T-helper 2 cell treated with Interferon-gamma antibody and Interleukin-4, amounts not matched to agents 5 μg/mL and 100 μg/mL, for 36 hours (primary cell): Measurements from ENCODE around the gene ADAMTS10.

ENCODE experiments used
- DNase-seq: peaks from one replicate; pipeline ENCODE4 v3.0.0; 2021; ENCODE audit warnings: low spot score
- H3K27ac Mint-ChIP-seq: one replicate; pipeline ENCODE4 v1.8.0; 2021; ENCODE audit warnings: mild to moderate bottlenecking, mixed read lengths
- H3K27me3 Mint-ChIP-seq: one replicate; pipeline ENCODE4 v1.8.0; 2021; ENCODE audit warnings: low read depth, mixed read lengths
- H3K36me3 Mint-ChIP-seq: one replicate; pipeline ENCODE4 v1.8.0; 2021; ENCODE audit warnings: low read depth, mixed read lengths
- H3K4me1 Mint-ChIP-seq: one replicate; pipeline ENCODE4 v1.8.0; 2021; ENCODE audit warnings: low read depth, mixed read lengths
- H3K4me3 Mint-ChIP-seq: one replicate; pipeline ENCODE4 v1.8.0; 2022; ENCODE audit warnings: mild to moderate bottlenecking, moderate library complexity, mixed read lengths
- H3K9me3 Mint-ChIP-seq: one replicate; pipeline ENCODE4 v1.8.0; 2021; ENCODE audit warnings: mixed read lengths

ADAMTS10 gene

GRCh38 chr19:8615024-8615423 lies 4.5 kb upstream of the ADAMTS10 start:
- Mint-ChIP-seq H3K4me3 (no peak overlapping the region), H3K36me3 (peaks cover under 1% of the 10 kb centered on the region), H3K27me3 (peaks cover 8% of the 10 kb centered on the region), H3K4me1 (peaks cover 5% of the 10 kb centered on the region), H3K27ac (no peak overlapping the region), H3K9me3 (no peaks in the 10 kb centered on the region)
- DNase-seq, result no peak

GRCh38 chr19:8614455-8614854 lies 3.9 kb upstream of the ADAMTS10 start:
- H3K27me3 Mint-ChIP-seq, result peaks cover 12% of the 10 kb centered on the region
- H3K27ac Mint-ChIP-seq, result no peak overlapping the region
- H3K9me3 Mint-ChIP-seq, result no peaks in the 10 kb centered on the region
- H3K36me3 Mint-ChIP-seq, result peaks cover 1% of the 10 kb centered on the region
- H3K4me3 Mint-ChIP-seq, result no peak overlapping the region
- H3K4me1 Mint-ChIP-seq, result peaks cover 9% of the 10 kb centered on the region
- DNase-seq, result no peak

- DNase-seq, result no peak
- Mint-ChIP-seq H3K9me3 (no peaks in the 10 kb centered on the region), H3K27me3 (peaks cover 20% of the 10 kb centered on the region), H3K4me3 (no peak overlapping the region), H3K4me1 (peaks cover 11% of the 10 kb centered on the region), H3K36me3 (peaks cover 1% of the 10 kb centered on the region), H3K27ac (no peak overlapping the region)
Observed at GRCh38 chr19:8612807-8613171, 2.3 kb upstream of the ADAMTS10 start.

- DNase-seq, result no peak
- H3K4me3 Mint-ChIP-seq, result peak overlapping the region; percentile 7
- peaks cover 11% of the 10 kb centered on the region for H3K4me1 Mint-ChIP-seq
- no peaks in the 10 kb centered on the region for H3K9me3 Mint-ChIP-seq
- H3K27ac Mint-ChIP-seq, result no peak overlapping the region
- peaks cover 1% of the 10 kb centered on the region for H3K36me3 Mint-ChIP-seq
- peaks cover 20% of the 10 kb centered on the region for H3K27me3 Mint-ChIP-seq
Observed at GRCh38 chr19:8611877-8612806, 1.6 kb upstream of the ADAMTS10 start.

- Mint-ChIP-seq H3K27ac (no peak overlapping the region), H3K36me3 (peaks cover 1% of the 10 kb centered on the region), H3K27me3 (peaks cover 20% of the 10 kb centered on the region), H3K4me1 (peaks cover 11% of the 10 kb centered on the region), H3K4me3 (peak overlapping the region; percentile 45), H3K9me3 (no peaks in the 10 kb centered on the region)
- no peak for DNase-seq
Observed at GRCh38 chr19:8611391-8611876, 919 bp upstream of the ADAMTS10 start.

- no peaks in the 10 kb centered on the region for H3K9me3 Mint-ChIP-seq
- peaks cover 20% of the 10 kb centered on the region for H3K27me3 Mint-ChIP-seq
- H3K4me1 Mint-ChIP-seq, result peaks cover 11% of the 10 kb centered on the region
- no peak overlapping the region for H3K27ac Mint-ChIP-seq
- H3K4me3 Mint-ChIP-seq, result no peak overlapping the region
- no peak for DNase-seq
- peaks cover 1% of the 10 kb centered on the region for H3K36me3 Mint-ChIP-seq
Observed at GRCh38 chr19:8610936-8611300, 403 bp upstream of the ADAMTS10 start.

- H3K4me1 Mint-ChIP-seq, result peaks cover 9% of the 10 kb centered on the region
- H3K9me3 Mint-ChIP-seq, result peaks cover 3% of the 10 kb centered on the region
- peaks cover 1% of the 10 kb centered on the region for H3K36me3 Mint-ChIP-seq
- H3K4me3 Mint-ChIP-seq, result peak overlapping the region; percentile 83
- no peak for DNase-seq
- H3K27me3 Mint-ChIP-seq, result peaks cover 20% of the 10 kb centered on the region
- H3K27ac Mint-ChIP-seq, result no peak overlapping the region
Observed at GRCh38 chr19:8609279-8610040, 1.1 kb downstream of the ADAMTS10 start.

- Mint-ChIP-seq H3K27me3 (peaks cover 20% of the 10 kb centered on the region), H3K4me1 (peaks cover 9% of the 10 kb centered on the region), H3K9me3 (peaks cover 3% of the 10 kb centered on the region), H3K4me3 (peak overlapping the region; percentile 28), H3K27ac (no peak overlapping the region), H3K36me3 (peaks cover 1% of the 10 kb centered on the region)
- DNase-seq, result no peak
Observed at GRCh38 chr19:8608941-8609278, 1.6 kb downstream of the ADAMTS10 start.

GRCh38 chr19:8607386-8607785 lies 3.1 kb downstream of the ADAMTS10 start:
- peaks cover 1% of the 10 kb centered on the region for H3K36me3 Mint-ChIP-seq
- H3K9me3 Mint-ChIP-seq, result peaks cover 3% of the 10 kb centered on the region
- no peak overlapping the region for H3K4me3 Mint-ChIP-seq
- H3K27ac Mint-ChIP-seq, result no peak overlapping the region
- H3K27me3 Mint-ChIP-seq, result peaks cover 20% of the 10 kb centered on the region
- H3K4me1 Mint-ChIP-seq, result peaks cover 9% of the 10 kb centered on the region
- DNase-seq, result no peak

GRCh38 chr19:8605514-8605913 lies 5.0 kb downstream of the ADAMTS10 start:
- peaks cover 9% of the 10 kb centered on the region for H3K4me1 Mint-ChIP-seq
- H3K27ac Mint-ChIP-seq, result no peak overlapping the region
- H3K4me3 Mint-ChIP-seq, result no peak overlapping the region
- peaks cover 1% of the 10 kb centered on the region for H3K36me3 Mint-ChIP-seq
- peaks cover 3% of the 10 kb centered on the region for H3K9me3 Mint-ChIP-seq
- H3K27me3 Mint-ChIP-seq, result peaks cover 16% of the 10 kb centered on the region
- DNase-seq, result no peak

- Mint-ChIP-seq H3K36me3 (no peaks in the 10 kb centered on the region), H3K27ac (no peak overlapping the region), H3K9me3 (peaks cover 3% of the 10 kb centered on the region), H3K4me1 (no peaks in the 10 kb centered on the region), H3K4me3 (no peak overlapping the region), H3K27me3 (no peaks in the 10 kb centered on the region)
- DNase-seq, result no peak
Observed at GRCh38 chr19:8601796-8602195, 8.7 kb downstream of the ADAMTS10 start.

- Mint-ChIP-seq H3K9me3 (peaks cover 3% of the 10 kb centered on the region), H3K4me1 (no peaks in the 10 kb centered on the region), H3K27me3 (no peaks in the 10 kb centered on the region), H3K36me3 (no peaks in the 10 kb centered on the region), H3K4me3 (no peak overlapping the region), H3K27ac (no peak overlapping the region)
- DNase-seq, result no peak
Observed at GRCh38 chr19:8600816-8601215, 9.7 kb downstream of the ADAMTS10 start.

GRCh38 chr19:8600064-8600463 lies 10.5 kb downstream of the ADAMTS10 start:
- DNase-seq, result no peak
- Mint-ChIP-seq H3K27me3 (no peaks in the 10 kb centered on the region), H3K27ac (no peak overlapping the region), H3K4me1 (no peaks in the 10 kb centered on the region), H3K9me3 (peaks cover 3% of the 10 kb centered on the region), H3K36me3 (no peaks in the 10 kb centered on the region), H3K4me3 (no peak overlapping the region)

- Mint-ChIP-seq H3K27ac (no peak overlapping the region), H3K4me1 (peaks cover 9% of the 10 kb centered on the region), H3K9me3 (peaks cover 26% of the 10 kb centered on the region), H3K27me3 (peaks cover 14% of the 10 kb centered on the region), H3K36me3 (no peaks in the 10 kb centered on the region), H3K4me3 (no peak overlapping the region)
- DNase-seq, result no peak
Observed at GRCh38 chr19:8596168-8596567, 14.3 kb downstream of the ADAMTS10 start.
